T-cell (primary cell): ENCODE data around the gene C2orf76. TPM values are rescaled to one million over a fixed set of nuclear protein-coding genes. Genes with fewer than 3 reads are reported as not detected.

Experiments
- ATAC-seq, 4 experiments: fragments of 200-7000 bp in 3 of 4; fragments of 150-1000 bp in 1 of 4; cut with Tn5 transposase; replicated peaks in 1 of 4; 1 replicate in 3 of 4; 2 replicates in 1 of 4; pipeline ENCODE4 v1.10.0; 2021; ENCODE audit warnings: moderate library complexity in 3 of 4, mild to moderate bottlenecking in 2 of 4, moderate number of reproducible peaks in 1 of 4
- CTCF ChIA-PET, 2 donors: fragments of 300-600 bp; sonication (Branson Sonifier 250); formaldehyde crosslinking; loops; one replicate each; lab custom pipeline; 2022; ENCODE audit warnings: antibody characterized with exemption in 2 of 2; lab: Charles Lee
- POLR2A ChIA-PET, 2 donors: fragments of 300-600 bp; sonication (Branson Sonifier 250); formaldehyde crosslinking; loops; one replicate each; lab custom pipeline; 2022; ENCODE audit warnings: antibody characterized with exemption in 2 of 2; lab: Charles Lee
- DNase-seq, 35 experiments: peaks; one replicate each; pipeline versions ENCODE4 v3.0.0 to v3.0.0-alpha.2; 2013 to 2023
- H3K27ac ChIP-seq: one replicate; pipeline ENCODE4 v1.5.1; 2013; ENCODE audit warnings: low read length
- H3K27me3 ChIP-seq, 2 experiments: replicated peaks in 1 of 2; 1 replicate in 1 of 2; 2 replicates in 1 of 2; pipeline versions ENCODE4 v1.6.1 to v1.7.0; 2013; ENCODE audit warnings: low read length in 1 of 2, mixed read lengths in 1 of 2; ENCODE audit not compliant: control insufficient read depth in 2 of 2, insufficient read depth in 2 of 2; ENCODE audit errors: extremely low read depth in 1 of 2
- H3K36me3 ChIP-seq, 2 donors: 1 replicate in 1 of 2; 2 replicates in 1 of 2; pipeline versions ENCODE4 v1.6.1 to v1.7.0; 2013; ENCODE audit warnings: low read length in 1 of 2; ENCODE audit not compliant: control insufficient read depth in 2 of 2, insufficient read depth in 1 of 2; ENCODE audit errors: extremely low read depth in 1 of 2
- H3K4me1 ChIP-seq, 2 experiments: 1 replicate in 1 of 2; 2 replicates in 1 of 2; pipeline versions ENCODE4 v1.6.1 to v1.7.0; 2013; ENCODE audit warnings: low read length in 2 of 2, mixed read lengths in 1 of 2; ENCODE audit not compliant: insufficient read depth in 2 of 2, control insufficient read depth in 1 of 2; ENCODE audit errors: extremely low read depth in 1 of 2
- H3K4me3 ChIP-seq, 2 donors: 1 replicate in 1 of 2; 2 replicates in 1 of 2; pipeline versions ENCODE4 v1.5.1 to v1.7.0; 2013; ENCODE audit warnings: mild to moderate bottlenecking in 2 of 2, low read length in 1 of 2, moderate library complexity in 1 of 2; ENCODE audit not compliant: control insufficient read depth in 1 of 2; ENCODE audit errors: extremely low read depth in 1 of 2
- H3K9me3 ChIP-seq: 2 replicates; pipeline ENCODE4 v1.7.0; 2013
- H3K27ac Mint-ChIP-seq, 2 donors: one replicate each; pipeline ENCODE4 v1.8.0; 2020 to 2021; ENCODE audit warnings: mild to moderate bottlenecking in 2 of 2, mixed read lengths in 2 of 2
- H3K27me3 Mint-ChIP-seq, 2 donors: one replicate each; pipeline ENCODE4 v1.8.0; 2021 to 2022; ENCODE audit warnings: mixed read lengths in 2 of 2
- H3K36me3 Mint-ChIP-seq: one replicate; pipeline ENCODE4 v1.8.0; 2021; ENCODE audit warnings: mixed read lengths
- H3K4me1 Mint-ChIP-seq, 3 donors: one replicate each; pipeline ENCODE4 v1.8.0; 2020 to 2022; ENCODE audit warnings: mixed read lengths in 3 of 3, mild to moderate bottlenecking in 1 of 3
- H3K4me3 Mint-ChIP-seq, 3 donors: one replicate each; pipeline ENCODE4 v1.8.0; 2020 to 2022; ENCODE audit warnings: mild to moderate bottlenecking in 3 of 3, mixed read lengths in 3 of 3, moderate library complexity in 3 of 3
- H3K9me3 Mint-ChIP-seq, 3 donors: one replicate each; pipeline ENCODE4 v1.8.0; 2020 to 2022; ENCODE audit warnings: mixed read lengths in 3 of 3
- WGBS: methylation state at CpG from one replicate; pipeline ENCODE4 v1.1.5; 2013; ENCODE audit warnings: missing lambda C conversion rate; ENCODE audit not compliant: insufficient coverage; 5-methylcytosine and 5-hydroxymethylcytosine counted together
- total RNA-seq, 35 experiments: library from RNA in 6 of 35; stranded (reverse) in 6 of 35; fragments of 120-200 nt in 1 of 35; gene quantifications; one replicate each; pipeline versions ENCODE4 v1.2.1 to v1.2.4 and lab custom pipeline; 2013 to 2026

Gene C2orf76
- total RNA-seq, 5 donors from 2014 or later (not counting 1 experiment from before 2014, with no cell fraction given) = 5.2 to 9.0 (median 7.4) TPM

DNA sequence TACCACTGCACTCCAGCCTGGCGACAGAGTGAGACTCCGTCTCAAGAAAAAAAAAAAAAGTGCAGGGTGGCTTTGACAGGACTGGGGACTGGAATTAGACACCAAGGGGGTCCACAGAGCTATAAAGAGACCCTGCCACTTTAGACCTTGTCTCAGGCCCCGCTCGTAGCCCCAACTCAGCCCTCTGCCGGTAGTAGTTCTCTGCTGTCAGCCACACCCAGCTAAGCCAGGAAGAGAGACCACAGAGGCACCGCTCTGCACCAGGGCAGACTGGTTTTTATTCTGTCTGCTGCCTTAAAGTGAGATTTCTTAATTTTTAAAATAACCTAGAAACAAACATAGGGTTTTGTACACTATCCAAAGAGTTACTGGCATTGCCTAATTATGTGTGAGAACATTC is 77.0 kb downstream of the C2orf76 start:
- H3K36me3 Mint-ChIP-seq = peaks cover 7% of the 10 kb centered on the region
- CTCF ChIA-PET = interaction anchor here in 1 of 2 donors (0.6 kb wide), 1 partner anchor 415 kb away, joined by 3 read pairs; no protein-coding TSS in a partner anchor

DNA sequence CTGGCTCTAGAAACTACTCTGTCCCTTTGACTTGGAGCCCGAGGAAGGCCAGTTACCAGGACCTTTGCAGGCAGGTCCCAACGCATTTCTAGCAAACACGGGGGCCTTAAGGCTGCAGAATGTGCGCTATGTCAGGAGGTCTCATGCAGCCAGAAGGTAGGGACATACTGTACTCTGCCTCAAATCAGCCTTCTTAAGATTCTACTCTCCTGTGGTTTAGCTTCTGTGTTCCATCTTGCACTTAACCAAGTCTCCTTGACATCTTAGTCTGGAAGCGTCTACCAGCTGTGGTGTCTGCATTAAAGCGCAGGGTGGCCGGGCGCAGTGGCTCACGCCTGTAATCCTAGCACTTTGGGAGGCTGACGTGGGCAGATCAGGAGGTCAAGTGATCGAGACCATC is 77.5 kb downstream of the C2orf76 start:
- DNase-seq (no peak), ATAC-seq (no peak)
- Mint-ChIP-seq H3K4me3 (no peak overlapping the region), H3K27me3 (no peaks in the 10 kb centered on the region), H3K4me1 (peaks cover 0 to 4% (median 3%) of the 10 kb centered on the region in 3 donors), H3K9me3 (no peaks in the 10 kb centered on the region), H3K36me3 (peaks cover 7% of the 10 kb centered on the region), H3K27ac (no peak overlapping the region)
- H3K9me3 ChIP-seq = no peaks in the 10 kb centered on the region
- ChIA-PET CTCF (no interaction called here), POLR2A (no interaction called here)
- H3K36me3 ChIP-seq = peaks cover 0 to 2% of the 10 kb centered on the region in 2 donors
- H3K4me1 ChIP-seq = peaks cover 0 to 4% of the 10 kb centered on the region in 2 experiments
- WGBS = 77% methylated on average over 10 of the region's 11 CpGs
- no peak overlapping the region for H3K4me3 ChIP-seq
- H3K27ac ChIP-seq = no peak overlapping the region
- no peaks in the 10 kb centered on the region for H3K27me3 ChIP-seq

More for the DNA sequence above, 77.0 kb downstream of the C2orf76 start:
- peaks cover 0 to 4% (median 3%) of the 10 kb centered on the region in 3 donors for H3K4me1 Mint-ChIP-seq
- H3K9me3 ChIP-seq = no peaks in the 10 kb centered on the region
- H3K27ac Mint-ChIP-seq = no peak overlapping the region
- whole genome bisulfite sequencing = 68% methylated on average over 4 of the region's 6 CpGs
- POLR2A ChIA-PET = no interaction called here
- DNase-seq (no peak), ATAC-seq (no peak)
- H3K27me3 ChIP-seq = no peaks in the 10 kb centered on the region
- no peak overlapping the region for H3K4me3 Mint-ChIP-seq
- no peak overlapping the region for H3K27ac ChIP-seq
- H3K9me3 Mint-ChIP-seq = no peaks in the 10 kb centered on the region
- peaks cover 0 to 2% of the 10 kb centered on the region in 2 donors for H3K36me3 ChIP-seq
- no peaks in the 10 kb centered on the region for H3K27me3 Mint-ChIP-seq
- H3K4me1 ChIP-seq = peaks cover 0 to 4% of the 10 kb centered on the region in 2 experiments
- H3K4me3 ChIP-seq = no peak overlapping the region

DNA sequence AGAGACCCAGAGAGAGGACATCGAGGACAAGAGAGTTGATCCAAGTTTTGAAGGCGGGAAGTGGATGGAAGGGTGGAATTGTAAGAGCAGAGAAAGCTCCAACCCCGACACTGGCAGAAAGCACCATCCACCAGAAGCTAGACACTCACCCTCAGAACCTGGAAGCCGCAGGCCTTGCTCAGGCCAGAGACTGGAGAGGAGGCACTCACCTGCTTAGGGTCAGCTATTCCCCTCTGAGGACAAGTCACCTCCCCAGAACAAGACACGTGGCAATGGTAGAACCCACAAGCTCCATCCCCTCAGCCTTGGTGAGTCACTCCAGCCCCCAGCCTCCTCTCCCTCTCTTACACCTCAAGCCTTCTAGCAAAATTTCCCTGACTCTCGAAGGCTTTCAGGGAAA is 78.1 kb downstream of the C2orf76 start:
- Histone ChIP-seq H3K27ac (no peak overlapping the region), H3K36me3 (peaks cover 0 to 1% of the 10 kb centered on the region in 2 donors), H3K9me3 (no peaks in the 10 kb centered on the region), H3K4me1 (peaks cover 0 to 4% of the 10 kb centered on the region in 2 experiments), H3K27me3 (no peaks in the 10 kb centered on the region), H3K4me3 (no peak overlapping the region)
- 69% methylated on average over 2 of the region's 6 CpGs for WGBS
- ChIA-PET CTCF (no interaction called here), POLR2A (no interaction called here)
- ATAC-seq (no peak), DNase-seq (no peak)
- Mint-ChIP-seq H3K27me3 (no peaks in the 10 kb centered on the region), H3K4me3 (no peak overlapping the region), H3K36me3 (peaks cover 7% of the 10 kb centered on the region), H3K4me1 (peaks cover 0 to 4% (median 3%) of the 10 kb centered on the region in 3 donors), H3K9me3 (no peaks in the 10 kb centered on the region), H3K27ac (no peak overlapping the region)

DNA sequence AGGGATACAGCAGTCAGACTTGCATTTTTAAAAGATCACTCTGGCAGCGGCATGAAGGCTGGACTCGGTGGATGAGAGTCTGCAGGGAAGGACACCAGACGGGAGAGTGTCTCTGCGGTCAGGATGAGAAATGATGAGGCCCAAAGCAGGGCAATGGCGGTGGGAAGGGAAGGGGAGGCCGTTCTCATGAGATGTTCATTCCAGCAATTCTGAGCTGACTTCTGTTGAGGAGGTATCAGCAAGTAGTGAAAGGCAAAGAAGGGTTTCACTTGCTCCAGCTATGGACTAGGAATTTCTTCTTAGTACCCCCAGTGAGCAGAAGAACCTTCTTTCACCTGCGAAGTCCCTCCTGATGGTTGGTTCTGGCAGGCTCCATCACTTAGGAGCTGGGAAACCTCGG is 80.0 kb downstream of the C2orf76 start:
- H3K4me3 Mint-ChIP-seq = no peak overlapping the region
- no peak for DNase-seq
- no peaks in the 10 kb centered on the region for H3K27me3 ChIP-seq
- peaks cover 0 to 4% of the 10 kb centered on the region in 2 experiments for H3K4me1 ChIP-seq
- ATAC-seq = no peak
- ChIA-PET CTCF (no interaction called here), POLR2A (no interaction called here)
- H3K9me3 ChIP-seq = no peaks in the 10 kb centered on the region
- H3K27me3 Mint-ChIP-seq = no peaks in the 10 kb centered on the region
- H3K36me3 Mint-ChIP-seq = peaks cover 7% of the 10 kb centered on the region
- no peak overlapping the region for H3K27ac Mint-ChIP-seq
- peaks cover 0 to 4% (median 3%) of the 10 kb centered on the region in 3 donors for H3K4me1 Mint-ChIP-seq
- H3K9me3 Mint-ChIP-seq = no peaks in the 10 kb centered on the region
- 92% methylated on average over 6 of the region's 8 CpGs for WGBS
- H3K36me3 ChIP-seq = no peaks in the 10 kb centered on the region
- H3K27ac ChIP-seq = no peak overlapping the region
- no peak overlapping the region for H3K4me3 ChIP-seq

DNA sequence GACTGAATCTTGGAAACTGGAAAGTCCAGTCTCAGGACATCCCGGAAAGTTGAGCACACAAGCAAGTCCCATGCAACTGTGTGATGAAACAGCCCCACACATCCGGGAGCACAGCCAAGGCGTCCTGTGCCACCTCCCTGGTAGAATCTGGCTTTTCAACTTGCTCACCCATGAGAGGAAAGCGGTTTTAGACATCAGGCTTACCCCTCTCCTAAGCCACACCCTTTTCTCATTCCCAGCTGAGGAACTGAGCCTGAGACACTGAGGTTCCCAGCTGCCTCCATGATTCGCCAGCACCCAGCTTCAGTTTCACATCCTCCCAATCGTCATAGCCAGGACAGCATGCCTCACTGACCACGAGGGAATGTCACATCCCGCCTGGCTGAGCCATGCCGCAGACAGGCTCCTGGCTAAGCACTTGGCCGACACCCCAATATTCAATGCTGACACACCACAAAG is 82.7 kb downstream of the C2orf76 start:
- H3K27ac ChIP-seq = no peak overlapping the region
- H3K4me1 ChIP-seq = no peaks in the 10 kb centered on the region
- no peak overlapping the region for H3K4me3 ChIP-seq
- ATAC-seq = no peak
- Mint-ChIP-seq H3K36me3 (peaks cover 7% of the 10 kb centered on the region), H3K9me3 (no peaks in the 10 kb centered on the region), H3K27me3 (no peaks in the 10 kb centered on the region), H3K27ac (no peak overlapping the region), H3K4me1 (no peaks in the 10 kb centered on the region), H3K4me3 (no peak overlapping the region)
- WGBS = 89% methylated on average over 6 of the region's 10 CpGs
- H3K36me3 ChIP-seq = no peaks in the 10 kb centered on the region
- H3K9me3 ChIP-seq = no peaks in the 10 kb centered on the region
- no peak for DNase-seq
- CTCF ChIA-PET = no interaction called here
- POLR2A ChIA-PET = no interaction called here
- no peaks in the 10 kb centered on the region for H3K27me3 ChIP-seq

DNA sequence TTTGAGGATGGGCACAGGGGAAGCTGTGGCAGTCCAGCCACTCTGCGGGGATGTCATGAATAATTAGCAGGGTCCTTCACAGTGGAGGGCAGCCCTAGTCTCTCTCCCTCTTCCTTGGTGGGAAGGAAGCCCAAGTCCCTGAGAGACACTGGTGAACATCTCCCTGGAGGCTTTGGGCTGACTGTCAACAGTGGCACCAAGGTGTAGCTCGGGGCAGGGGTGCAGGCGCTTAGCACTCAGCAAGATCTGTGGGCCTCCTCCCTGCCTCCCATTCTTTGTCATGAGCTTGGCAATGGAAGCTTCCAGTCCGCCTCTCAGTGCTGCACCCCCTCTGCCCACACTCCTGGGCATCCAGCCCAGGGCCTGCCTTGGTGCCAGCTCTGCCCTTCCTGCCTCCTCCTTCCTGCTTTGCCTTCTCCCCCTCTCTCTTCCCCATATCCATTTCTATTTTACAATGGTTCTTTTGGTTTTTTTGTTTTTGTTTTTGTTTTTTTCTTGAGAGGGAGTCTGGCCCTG is 83.6 kb downstream of the C2orf76 start:
- H3K4me1 Mint-ChIP-seq = no peaks in the 10 kb centered on the region
- H3K27ac ChIP-seq = no peak overlapping the region
- no peak for ATAC-seq
- H3K9me3 Mint-ChIP-seq = no peaks in the 10 kb centered on the region
- H3K4me1 ChIP-seq = no peaks in the 10 kb centered on the region
- H3K36me3 Mint-ChIP-seq = peaks cover 7% of the 10 kb centered on the region
- CTCF ChIA-PET = no interaction called here
- POLR2A ChIA-PET = no interaction called here
- H3K27me3 Mint-ChIP-seq = no peaks in the 10 kb centered on the region
- no peaks in the 10 kb centered on the region for H3K9me3 ChIP-seq
- no peak overlapping the region for H3K4me3 ChIP-seq
- no peak overlapping the region for H3K4me3 Mint-ChIP-seq
- H3K27ac Mint-ChIP-seq = no peak overlapping the region
- no peaks in the 10 kb centered on the region for H3K36me3 ChIP-seq
- no peaks in the 10 kb centered on the region for H3K27me3 ChIP-seq
- 95% methylated on average over 3 of the region's 4 CpGs for WGBS
- DNase-seq = no peak
